Pulmonary artery endothelial cell (primary cell): ENCODE data around the gene PRR11. TPM values are rescaled to one million over a fixed set of nuclear protein-coding genes. Genes with fewer than 3 reads are reported as not detected.
"Not testable (repeated sequence)": the region's sequence is repeated elsewhere in the genome, so short reads cannot be mapped to it uniquely, and the experiment has no call there.

Experiments used
- DNase-seq: peaks from one replicate; pipeline ENCODE4 v3.0.0-alpha.2; 2011; ENCODE audit warnings: low read depth, low spot score
- total RNA-seq: library from RNA; depleted of rRNA; stranded (reverse); fragments of >200 nt; gene quantifications from 2 replicates; pipeline ENCODE4 v1.2.3, GENCODE V29; 2014

Gene PRR11
- total RNA-seq, result 13.3 and 19.4 TPM in 2 replicates

- DNase-seq, result peak; percentile 100
These were observed at the start of gene PRR11 for GRCh38 chr17:59155439-59156177. TSS of gene PRR11 (plus strand) at chr17:59155746. CDS start at chr17:59169753, 14,007 bp downstream.

GRCh38 chr17:59105852-59106462 is 49.6 kb upstream of the PRR11 start:
- DNase-seq, result no peak

GRCh38 chr17:59106463-59107305 is 48.9 kb upstream of the PRR11 start, which contains the start of gene TRIM37:
TSS of gene TRIM37 (minus strand) at chr17:59106880. CDS start at chr17:59106461, 419 bp downstream.
- DNase-seq, result peak; percentile 95

GRCh38 chr17:59107306-59107670 is 48.3 kb upstream of the PRR11 start:
- no peak for DNase-seq

GRCh38 chr17:59108400-59109102 is 47.0 kb upstream of the PRR11 start:
- no peak for DNase-seq

GRCh38 chr17:59110973-59111372 is 44.6 kb upstream of the PRR11 start:
- DNase-seq, result no peak

- no peak for DNase-seq
These were observed 44.0 kb upstream of the PRR11 start for GRCh38 chr17:59111539-59111938.

GRCh38 chr17:59115474-59115873 is 40.1 kb upstream of the PRR11 start:
- DNase-seq, result no peak

- no peak for DNase-seq
These were observed 33.6 kb upstream of the PRR11 start for GRCh38 chr17:59121901-59122480.

GRCh38 chr17:59124665-59125064 is 30.9 kb upstream of the PRR11 start:
- DNase-seq, result no peak

- no peak for DNase-seq
These were observed 28.6 kb upstream of the PRR11 start for GRCh38 chr17:59126809-59127417.

- no peak for DNase-seq
These were observed 25.7 kb upstream of the PRR11 start for GRCh38 chr17:59129814-59130213.

GRCh38 chr17:59131131-59131530 is 24.4 kb upstream of the PRR11 start:
- no peak for DNase-seq

GRCh38 chr17:59138339-59138738 is 17.2 kb upstream of the PRR11 start:
- not testable (repeated sequence) for DNase-seq

- DNase-seq, result no peak
These were observed 15.6 kb upstream of the PRR11 start for GRCh38 chr17:59139939-59140338.

GRCh38 chr17:59141860-59142259 is 13.7 kb upstream of the PRR11 start:
- no peak for DNase-seq

- no peak for DNase-seq
These were observed 9.9 kb upstream of the PRR11 start for GRCh38 chr17:59145571-59146096.

GRCh38 chr17:59149051-59149450 is 6.5 kb upstream of the PRR11 start:
- DNase-seq, result no peak

- no peak for DNase-seq
These were observed 5.6 kb upstream of the PRR11 start for GRCh38 chr17:59149841-59150511.

- no peak for DNase-seq
These were observed 4.5 kb upstream of the PRR11 start for GRCh38 chr17:59151006-59151405.
